Measurements from ENCODE around the gene ZNF273. TPM values are rescaled to one million over a fixed set of nuclear protein-coding genes. Genes with fewer than 3 reads are reported as not detected.
A peak's percentile ranks its signal among the peaks of the same experiment; 100 is the strongest.

ZNF273 gene
- total and polyA plus RNA-seq, 4 donors = 3.0 to 15.7 (median 8.7) TPM

DNA sequence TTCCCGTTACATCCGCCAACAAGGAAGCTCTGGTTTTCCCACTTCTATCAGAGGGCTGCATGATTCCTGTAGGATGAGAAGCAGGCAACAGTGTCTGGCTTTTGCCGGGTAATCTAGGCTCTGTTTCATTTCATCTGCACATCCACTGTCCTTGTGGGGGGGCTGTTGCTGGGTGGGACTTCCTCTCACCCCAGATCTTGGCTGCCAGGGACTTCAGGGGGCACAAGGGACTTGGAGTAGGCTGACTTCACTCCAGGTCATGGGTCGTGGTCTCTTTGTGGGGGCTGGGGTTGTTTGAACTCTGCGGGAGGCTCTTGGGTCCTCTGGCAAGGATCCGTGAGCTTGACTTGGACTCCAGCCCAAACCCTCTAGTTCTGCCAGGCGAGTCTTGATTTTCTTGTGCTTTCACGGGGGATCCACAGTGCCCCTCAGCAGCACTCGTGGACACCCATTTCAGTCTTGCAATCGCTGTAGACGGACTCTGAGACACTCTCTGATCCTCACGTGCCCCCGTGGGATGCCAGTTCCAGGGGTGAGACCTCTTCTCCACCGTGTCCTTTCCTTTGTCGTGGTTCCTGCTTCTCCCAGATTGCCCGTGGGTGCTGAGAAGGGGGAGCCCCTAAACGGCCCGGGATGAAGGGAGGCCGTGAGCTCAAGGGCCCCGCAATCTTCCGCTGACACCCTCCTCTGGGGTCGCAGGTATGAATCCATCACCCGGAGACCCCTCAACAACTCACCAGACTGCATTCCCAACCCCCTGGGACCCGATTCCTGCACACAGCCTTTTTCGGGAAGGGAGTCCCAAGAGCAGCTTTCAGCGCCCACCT is 21.4 kb upstream of the ZNF273 start:
- Histone ChIP-seq H3K9me3 (ENCODE audit: control insufficient read depth in 4 of 4, insufficient read depth in 3 of 4, low read length in 3 of 4) (peaks cover 0 to 22% (median 0%) of the 10 kb centered on the region in 4 donors), H3K9ac (ENCODE audit: insufficient read depth in 1 of 2, low read length in 2 of 2) (no peak overlapping the region), H3K27ac (ENCODE audit: low read depth in 1 of 2, low read length in 1 of 2) (no peak overlapping the region), H3K27me3 (ENCODE audit: control insufficient read depth in 3 of 3, insufficient read depth in 3 of 3, low read length in 2 of 3) (peaks cover 0 to 15% (median 4%) of the 10 kb centered on the region in 3 donors), H3K4me3 (no peak overlapping the region), H3K36me3 (ENCODE audit: control insufficient read depth in 4 of 4, insufficient read depth in 4 of 4, low read length in 4 of 4) (no peaks in the 10 kb centered on the region), H3K4me1 (ENCODE audit: control insufficient read depth in 5 of 5, insufficient read depth in 5 of 5, low read length in 5 of 5) (peaks cover 0 to 6% (median 0%) of the 10 kb centered on the region in 5 donors)
- no peak for DNase-seq
- WGBS, 2 donors = 78 to 79% methylated on average over 26 of the region's 26 CpGs
- TF ChIP-seq, protein P1, sequence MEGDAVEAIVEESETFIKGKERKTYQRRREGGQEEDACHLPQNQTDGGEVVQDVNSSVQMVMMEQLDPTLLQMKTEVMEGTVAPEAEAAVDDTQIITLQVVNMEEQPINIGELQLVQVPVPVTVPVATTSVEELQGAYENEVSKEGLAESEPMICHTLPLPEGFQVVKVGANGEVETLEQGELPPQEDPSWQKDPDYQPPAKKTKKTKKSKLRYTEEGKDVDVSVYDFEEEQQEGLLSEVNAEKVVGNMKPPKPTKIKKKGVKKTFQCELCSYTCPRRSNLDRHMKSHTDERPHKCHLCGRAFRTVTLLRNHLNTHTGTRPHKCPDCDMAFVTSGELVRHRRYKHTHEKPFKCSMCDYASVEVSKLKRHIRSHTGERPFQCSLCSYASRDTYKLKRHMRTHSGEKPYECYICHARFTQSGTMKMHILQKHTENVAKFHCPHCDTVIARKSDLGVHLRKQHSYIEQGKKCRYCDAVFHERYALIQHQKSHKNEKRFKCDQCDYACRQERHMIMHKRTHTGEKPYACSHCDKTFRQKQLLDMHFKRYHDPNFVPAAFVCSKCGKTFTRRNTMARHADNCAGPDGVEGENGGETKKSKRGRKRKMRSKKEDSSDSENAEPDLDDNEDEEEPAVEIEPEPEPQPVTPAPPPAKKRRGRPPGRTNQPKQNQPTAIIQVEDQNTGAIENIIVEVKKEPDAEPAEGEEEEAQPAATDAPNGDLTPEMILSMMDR (IDR thresholded peaks at IDR 0.05; ENCODE audit: control extremely low read depth, extremely low read depth) = no peak
- ATAC-seq (ENCODE audit: insufficient read depth, low FRiP score) = no peak

DNA sequence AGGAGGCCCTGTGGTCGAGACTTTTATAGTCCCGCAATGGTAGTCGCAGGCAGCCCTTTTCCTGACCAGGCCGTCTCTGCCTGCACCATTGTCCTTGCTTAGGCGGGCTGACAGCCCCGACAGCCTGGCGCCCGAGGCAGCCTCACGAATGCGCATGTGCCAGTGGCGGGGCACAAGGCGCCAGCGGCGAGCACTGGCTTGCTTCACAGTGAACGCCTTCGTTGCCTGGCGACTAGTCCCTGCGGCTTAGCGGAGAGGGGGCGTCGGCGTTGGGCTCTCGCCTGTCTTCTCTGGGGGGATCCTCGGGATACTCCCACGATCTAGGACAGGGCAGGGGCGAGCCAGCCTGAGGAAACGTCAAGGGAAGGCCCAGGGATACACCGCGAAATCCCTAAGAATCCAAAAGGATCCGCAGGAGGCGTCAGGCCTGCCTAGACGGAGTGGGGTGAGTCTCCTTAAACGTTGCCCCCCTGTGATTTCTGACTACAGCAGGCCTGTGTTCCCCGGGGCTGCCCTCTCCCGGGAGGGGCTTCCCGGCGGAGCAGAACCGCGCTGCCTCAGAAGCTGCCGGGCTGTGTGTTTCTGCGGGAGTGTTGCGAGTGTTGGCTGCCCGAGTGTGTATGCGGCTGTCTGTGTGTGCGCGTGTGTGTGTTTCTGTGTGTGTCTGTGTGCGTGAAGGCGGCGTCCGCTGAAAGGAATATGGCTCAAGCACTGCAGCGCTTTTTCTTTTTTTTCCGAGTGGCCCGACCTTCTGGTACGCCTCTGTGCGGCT is 20.5 kb upstream of the ZNF273 start:
- H3K36me3 ChIP-seq (ENCODE audit: control insufficient read depth in 4 of 4, insufficient read depth in 4 of 4, low read length in 4 of 4) = no peaks in the 10 kb centered on the region
- H3K4me3 ChIP-seq = peak overlapping the region; percentile 51
- DNase-seq (peak; percentile 55 to 60 (median 56)), ATAC-seq (ENCODE audit: insufficient read depth, low FRiP score) (peak; percentile 35)
- H3K27ac ChIP-seq (ENCODE audit: low read depth in 1 of 2, low read length in 1 of 2) = no peak overlapping the region
- no peak overlapping the region for H3K9ac ChIP-seq (ENCODE audit: insufficient read depth in 1 of 2, low read length in 2 of 2)
- H3K27me3 ChIP-seq (ENCODE audit: control insufficient read depth in 3 of 3, insufficient read depth in 3 of 3, low read length in 2 of 3) = peaks cover 0 to 23% (median 10%) of the 10 kb centered on the region in 3 donors
- TF ChIP-seq, protein P1 (IDR thresholded peaks at IDR 0.05; ENCODE audit: control extremely low read depth, extremely low read depth) = no peak
- H3K9me3 ChIP-seq (ENCODE audit: control insufficient read depth in 4 of 4, insufficient read depth in 3 of 4, low read length in 3 of 4) = peaks cover 0 to 18% (median 0%) of the 10 kb centered on the region in 4 donors
- WGBS, 2 donors = 10 to 11% methylated on average over 55 of the region's 55 CpGs
- H3K4me1 ChIP-seq (ENCODE audit: control insufficient read depth in 5 of 5, insufficient read depth in 5 of 5, low read length in 5 of 5) = peaks cover 0 to under 1% (median 0%) of the 10 kb centered on the region in 5 donors

DNA sequence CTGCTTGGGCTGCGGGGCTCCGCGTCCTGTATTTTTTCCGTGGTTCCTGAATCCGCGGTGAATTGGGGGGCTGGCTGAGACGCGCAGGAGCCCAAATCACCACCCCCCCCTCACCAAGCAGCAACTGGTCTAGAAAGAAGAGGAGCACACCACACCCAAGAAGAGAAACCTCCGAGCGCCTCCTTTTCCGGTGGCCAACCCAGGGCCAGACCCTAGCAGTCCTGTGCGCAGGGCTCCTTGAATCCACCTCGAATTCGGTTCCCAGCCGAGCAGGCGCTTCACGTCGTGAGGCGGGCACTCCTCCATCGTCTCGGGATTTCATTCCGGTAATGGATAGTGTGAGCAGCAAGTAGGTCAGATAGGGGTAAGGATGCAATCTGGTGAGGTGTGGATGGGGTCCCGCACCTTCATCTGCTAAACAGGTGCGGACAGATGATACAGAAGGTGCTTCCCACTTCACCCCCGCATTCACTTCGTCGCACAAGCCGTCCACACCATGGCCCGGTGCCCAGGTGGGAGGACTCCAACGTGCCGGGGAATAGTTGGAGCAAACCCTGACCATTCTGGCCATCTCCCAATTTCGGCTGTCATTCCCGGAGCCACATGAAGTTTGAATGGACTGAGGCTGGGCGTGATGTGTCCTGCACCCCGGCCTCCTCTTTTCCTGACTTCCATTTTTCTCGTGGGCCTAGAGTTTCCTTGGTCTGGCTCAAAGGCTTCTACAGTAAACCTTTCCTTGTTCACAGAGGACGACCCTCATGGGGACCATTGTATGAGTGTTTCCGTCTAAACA is 19.8 kb upstream of the ZNF273 start:
- no peaks in the 10 kb centered on the region for H3K36me3 ChIP-seq (ENCODE audit: control insufficient read depth in 4 of 4, insufficient read depth in 4 of 4, low read length in 4 of 4)
- peaks cover 0 to 5% (median 0%) of the 10 kb centered on the region in 5 donors for H3K4me1 ChIP-seq (ENCODE audit: control insufficient read depth in 5 of 5, insufficient read depth in 5 of 5, low read length in 5 of 5)
- H3K27me3 ChIP-seq (ENCODE audit: control insufficient read depth in 3 of 3, insufficient read depth in 3 of 3, low read length in 2 of 3) = peaks cover 0 to 30% (median 17%) of the 10 kb centered on the region in 3 donors
- WGBS, 2 donors = 59 to 60% methylated on average over 38 of the region's 38 CpGs
- H3K4me3 ChIP-seq = peak overlapping the region; percentile 51
- ATAC-seq (ENCODE audit: insufficient read depth, low FRiP score) = no peak
- H3K9ac ChIP-seq (ENCODE audit: insufficient read depth in 1 of 2, low read length in 2 of 2) = no peak overlapping the region
- H3K27ac ChIP-seq (ENCODE audit: low read depth in 1 of 2, low read length in 1 of 2) = no peak overlapping the region
- peaks cover 0 to 18% (median 0%) of the 10 kb centered on the region in 4 donors for H3K9me3 ChIP-seq (ENCODE audit: control insufficient read depth in 4 of 4, insufficient read depth in 3 of 4, low read length in 3 of 4)
- DNase-seq = peak in 1 of 3 donors; percentile 18
- TF ChIP-seq, protein P1 (IDR thresholded peaks at IDR 0.05; ENCODE audit: control extremely low read depth, extremely low read depth) = no peak
